Fibroblast of skin of right quadriceps (primary cell): Measurements from ENCODE around the gene ANXA10.
"Not testable (repeated sequence)": the region's sequence is repeated elsewhere in the genome, so short reads cannot be mapped to it uniquely, and the experiment has no call there.

Experiments used
- DNase-seq: peaks from one replicate; pipeline ENCODE4 v3.0.0-alpha.2; 2013

ANXA10 gene, protein sequence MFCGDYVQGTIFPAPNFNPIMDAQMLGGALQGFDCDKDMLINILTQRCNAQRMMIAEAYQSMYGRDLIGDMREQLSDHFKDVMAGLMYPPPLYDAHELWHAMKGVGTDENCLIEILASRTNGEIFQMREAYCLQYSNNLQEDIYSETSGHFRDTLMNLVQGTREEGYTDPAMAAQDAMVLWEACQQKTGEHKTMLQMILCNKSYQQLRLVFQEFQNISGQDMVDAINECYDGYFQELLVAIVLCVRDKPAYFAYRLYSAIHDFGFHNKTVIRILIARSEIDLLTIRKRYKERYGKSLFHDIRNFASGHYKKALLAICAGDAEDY

DNA sequence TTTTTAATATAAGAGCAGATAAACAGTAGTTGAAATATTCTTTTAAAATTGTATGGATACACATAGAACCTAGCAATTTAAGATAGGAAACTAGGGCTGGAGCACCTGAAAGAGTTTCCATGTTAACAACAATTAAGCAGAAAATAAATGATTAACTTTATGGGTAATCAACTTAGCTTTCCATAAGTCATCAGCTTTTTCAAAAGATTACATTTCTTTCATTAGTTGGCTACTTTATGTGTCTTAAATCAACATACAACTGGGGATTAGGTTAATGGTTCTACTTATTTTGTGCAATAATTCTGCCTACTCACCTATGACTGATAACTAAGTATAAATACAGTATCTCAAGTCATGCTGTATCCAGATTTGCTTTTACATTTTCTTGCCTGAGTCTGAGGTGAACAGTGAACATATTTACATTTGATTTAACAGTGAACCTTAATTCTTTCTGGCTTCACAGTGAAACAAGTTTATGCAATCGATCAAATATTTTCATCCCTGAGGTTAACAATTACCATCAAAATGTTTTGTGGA lies at the start of gene ANXA10:
Gene ANXA10, plus strand, starts transcription at position 362 of the 537 bp plus-strand sequence. Its CDS starts 164 bp downstream, at position 526.
- no peak for DNase-seq

DNA sequence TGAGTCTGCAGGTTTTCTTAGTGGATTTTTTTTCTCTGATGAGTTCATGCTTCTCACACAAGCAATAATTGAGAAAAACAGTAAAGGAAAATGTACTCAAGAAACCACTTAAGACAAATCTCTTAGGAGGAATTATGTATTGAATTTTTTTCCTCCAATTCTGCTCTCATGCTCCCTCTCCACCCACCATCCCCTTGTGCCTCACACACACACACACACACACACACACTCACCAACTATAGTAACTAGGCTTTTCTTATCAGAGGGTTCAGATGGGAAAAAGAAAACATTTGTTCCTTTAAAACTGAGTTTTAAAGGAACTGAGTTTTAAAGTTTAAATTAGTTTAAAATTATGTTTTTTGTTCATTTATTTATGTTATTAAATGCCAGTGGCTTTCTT lies 47.0 kb upstream of the ANXA10 start:
- DNase-seq, result no peak

DNA sequence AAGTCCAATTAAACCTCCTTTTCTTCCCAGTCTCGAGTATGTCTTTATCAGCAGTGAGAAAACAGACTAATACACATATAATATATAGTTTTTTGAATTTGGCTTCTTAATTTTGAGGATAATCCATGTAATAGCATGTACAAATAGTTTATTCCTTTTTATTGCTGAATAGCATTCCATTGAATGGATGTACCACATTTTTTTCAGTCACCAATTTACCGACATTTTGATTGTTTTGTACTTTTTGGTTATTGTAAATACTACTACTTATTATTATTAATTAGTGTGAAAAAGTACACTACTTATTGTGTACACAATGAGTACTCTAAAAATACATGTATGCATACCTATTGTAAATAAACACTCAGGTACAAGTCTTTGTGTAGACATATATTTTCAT lies 42.3 kb upstream of the ANXA10 start:
- DNase-seq, result no peak

DNA sequence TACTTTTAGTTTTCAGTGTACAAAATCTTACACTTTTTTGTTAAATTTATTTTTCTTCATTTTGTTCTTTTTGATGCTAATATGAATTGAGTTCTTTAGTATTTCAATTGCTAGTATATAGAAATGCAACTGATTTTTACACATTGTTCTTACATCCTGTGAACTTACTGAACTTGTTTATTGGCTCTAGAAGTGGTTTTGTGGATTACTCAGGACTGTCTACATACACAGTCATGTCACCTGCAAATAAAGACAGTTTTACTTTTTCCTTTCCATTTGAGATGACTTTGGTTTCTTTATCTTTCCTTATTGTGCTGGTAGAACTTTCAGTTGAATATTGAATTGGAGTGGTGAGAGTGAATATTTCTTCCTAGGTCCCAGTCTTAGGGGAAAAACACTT lies 40.8 kb upstream of the ANXA10 start:
- no peak for DNase-seq

DNA sequence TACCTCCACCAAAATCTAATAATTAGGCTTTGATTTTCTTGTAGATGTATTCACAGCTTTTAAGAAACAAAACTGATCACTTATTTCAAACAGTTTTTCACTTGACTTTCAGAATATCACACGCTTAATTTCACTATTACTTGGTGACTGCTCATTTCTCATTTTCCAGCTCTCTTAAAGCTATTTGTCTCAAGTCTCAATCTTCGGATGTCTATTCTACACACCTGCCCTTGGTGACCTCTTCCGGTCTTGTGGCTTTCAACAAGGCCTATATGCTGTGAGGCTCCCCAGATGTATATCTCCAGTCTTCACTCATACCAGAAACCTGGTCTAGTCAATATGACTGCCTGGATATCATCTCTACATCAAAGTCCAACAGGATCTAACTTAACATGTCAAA lies 34.9 kb upstream of the ANXA10 start:
- no peak for DNase-seq

DNA sequence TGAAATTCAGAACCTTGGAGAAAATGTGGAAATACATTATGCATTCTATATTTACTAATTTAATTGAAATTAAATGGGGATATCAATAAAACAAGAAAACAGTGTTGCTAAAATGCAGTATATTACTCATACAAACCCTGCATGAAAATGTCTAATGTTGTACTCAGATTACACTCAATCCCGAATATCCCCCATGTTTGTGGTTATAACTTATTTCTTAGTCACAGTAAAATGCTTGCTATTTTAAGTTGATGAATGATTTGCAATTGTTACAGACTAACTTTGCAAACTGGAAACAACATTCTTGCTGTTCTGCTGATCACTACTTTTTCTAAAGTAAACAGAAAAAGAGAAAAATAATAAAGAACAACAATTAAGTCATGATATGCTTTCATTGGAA lies 33.1 kb upstream of the ANXA10 start:
- DNase-seq, result peak; percentile 77

DNA sequence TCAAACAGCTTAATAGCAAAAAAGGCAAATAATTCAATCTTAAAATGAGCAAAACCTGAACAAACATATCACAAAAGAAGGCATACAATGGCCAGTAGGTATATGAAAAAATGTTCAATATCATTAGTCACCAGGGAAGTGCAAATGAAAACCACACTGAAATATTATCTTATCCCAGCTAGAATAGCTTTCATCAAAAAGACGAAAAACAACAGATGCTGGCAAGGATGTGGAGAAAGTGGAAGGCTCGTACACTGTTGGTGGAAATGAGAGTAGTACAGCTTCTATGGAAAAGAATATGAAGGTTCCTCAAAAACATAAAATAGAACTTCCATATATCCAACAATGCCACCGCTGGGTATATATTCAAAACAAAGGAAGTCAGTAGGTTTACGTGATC lies 29.3 kb upstream of the ANXA10 start:
- DNase-seq, result no peak

DNA sequence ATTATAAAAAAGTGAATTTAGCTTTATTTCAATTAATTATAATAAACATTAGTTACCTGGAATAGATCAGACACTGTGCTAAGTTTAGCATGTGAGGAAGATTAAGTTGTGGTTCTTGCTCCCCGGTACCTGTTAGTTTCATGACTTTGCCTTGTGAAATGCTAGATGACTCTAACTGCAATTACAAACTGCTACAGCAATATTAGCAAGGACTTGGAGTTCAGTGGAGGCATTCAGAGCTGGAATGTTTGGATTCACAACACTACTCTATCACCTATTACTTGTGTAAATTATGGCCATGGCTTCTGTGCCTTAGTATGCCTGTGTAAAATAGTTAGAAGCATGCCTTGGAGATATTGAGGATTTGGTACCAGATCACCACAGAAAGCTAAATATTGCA lies 21.4 kb upstream of the ANXA10 start:
- DNase-seq, result no peak

DNA sequence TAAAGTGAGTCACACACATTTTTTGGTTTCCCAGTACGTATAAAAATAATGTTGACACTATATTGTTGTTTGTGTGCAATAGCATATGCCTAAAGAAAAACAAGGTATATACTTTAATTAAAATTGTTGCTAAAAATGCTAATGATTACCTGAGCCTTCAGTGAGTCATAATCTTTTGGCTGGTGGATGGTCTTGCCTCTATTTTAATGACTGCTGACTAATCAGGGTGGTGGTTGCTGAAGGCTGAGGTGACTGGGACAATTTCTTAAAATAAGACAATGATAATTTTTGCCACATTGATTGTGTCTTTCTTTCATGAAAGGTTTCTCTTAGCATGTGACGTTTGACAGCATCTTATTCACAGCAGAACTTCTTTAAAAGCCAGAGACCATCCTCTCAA lies 21.0 kb upstream of the ANXA10 start:
- peak; percentile 15 for DNase-seq

DNA sequence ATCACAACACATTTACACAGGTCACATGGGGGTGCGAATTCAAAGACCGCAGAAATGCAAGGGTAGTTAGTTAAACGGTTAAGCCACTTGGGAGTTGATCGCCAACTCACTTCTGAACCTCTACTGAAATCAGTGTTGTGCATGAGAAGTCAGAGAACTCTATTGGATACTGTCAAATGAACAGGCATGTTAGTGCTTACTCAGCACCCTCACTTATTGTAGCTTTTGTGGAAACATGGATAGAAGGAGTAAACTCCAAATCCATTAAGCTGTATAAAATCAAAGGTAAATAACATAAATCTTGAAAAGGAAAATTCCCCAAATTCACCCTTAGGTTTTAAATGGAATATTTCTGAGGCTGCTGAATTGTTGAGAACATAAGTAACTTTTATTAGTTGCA lies 17.5 kb upstream of the ANXA10 start:
- DNase-seq, result no peak

DNA sequence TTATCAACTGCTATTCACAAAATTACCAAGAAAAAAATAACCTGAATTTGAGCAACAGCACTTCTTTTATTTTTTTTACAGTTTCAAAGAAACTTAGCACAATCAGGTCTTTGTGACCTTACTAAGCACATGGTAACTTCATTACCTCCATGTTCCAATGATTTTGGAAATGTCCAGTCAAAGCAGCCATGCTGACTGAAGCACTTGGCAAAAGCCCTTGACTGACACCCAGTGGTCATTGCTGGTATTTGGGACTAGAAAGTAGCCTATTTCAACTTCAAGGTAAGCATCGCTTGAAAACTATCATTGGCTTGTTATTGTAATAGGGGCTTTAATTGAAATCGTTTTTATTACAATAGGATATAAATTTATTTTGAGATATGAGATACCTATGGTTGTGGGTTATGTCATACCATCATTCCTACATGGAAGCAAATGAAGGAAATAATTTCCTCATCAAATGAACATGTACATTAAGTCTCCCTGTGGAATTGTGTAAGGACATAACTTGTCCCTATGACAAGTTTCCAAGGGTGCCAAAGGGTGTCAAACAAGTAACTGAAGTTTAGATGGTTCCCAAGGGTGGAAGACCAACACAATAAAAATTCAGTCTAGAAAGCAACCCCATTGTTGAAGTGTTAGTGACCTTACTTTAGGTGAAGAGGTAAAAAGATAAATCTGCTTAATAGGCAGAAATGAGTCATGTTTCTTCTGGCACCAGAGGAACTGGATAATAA lies 15.2 kb upstream of the ANXA10 start:
- DNase-seq, result peak; percentile 61

DNA sequence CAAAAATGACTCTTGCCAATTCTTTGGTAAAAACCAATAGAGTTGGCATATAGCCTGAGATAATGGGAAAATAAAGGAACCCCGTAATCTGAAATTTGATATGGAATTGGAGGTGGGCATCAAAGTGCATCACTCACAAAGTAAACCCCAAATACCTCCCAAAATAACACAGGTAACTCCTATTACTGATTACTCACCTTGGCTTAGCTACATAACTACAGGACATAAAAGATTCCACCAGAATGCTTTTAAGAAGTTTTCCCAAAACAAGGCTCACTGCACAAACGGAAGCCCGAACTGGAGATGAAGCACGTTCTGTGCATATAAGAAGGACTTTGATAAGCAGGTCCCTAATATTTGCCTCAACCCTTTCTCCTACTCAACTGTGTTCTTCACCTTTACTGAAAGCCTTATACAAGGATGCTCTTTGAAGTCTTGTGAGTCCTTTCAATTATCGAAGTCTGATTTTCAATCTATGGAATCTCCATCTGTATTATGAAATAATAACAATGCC lies 14.6 kb upstream of the ANXA10 start:
- no peak for DNase-seq

DNA sequence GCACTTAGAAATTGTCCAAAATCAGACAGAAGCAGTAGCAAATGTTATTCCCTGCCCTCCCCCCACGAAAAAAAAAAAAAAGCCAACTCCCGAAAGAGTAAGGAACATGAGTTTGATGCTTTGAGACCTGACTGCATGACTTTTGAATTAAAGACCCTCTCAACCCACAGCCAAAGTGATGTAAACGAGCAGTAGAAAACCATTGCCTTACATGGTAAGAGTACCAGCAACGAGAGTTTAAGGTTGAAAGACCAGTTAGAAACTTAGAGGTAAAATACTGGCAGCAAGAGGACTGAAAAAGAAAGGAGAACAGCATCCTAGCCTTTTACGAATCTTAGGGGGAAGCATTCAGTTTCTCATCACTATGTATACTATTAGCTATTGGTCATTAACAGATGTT lies 10.0 kb upstream of the ANXA10 start:
- DNase-seq, result no peak

DNA sequence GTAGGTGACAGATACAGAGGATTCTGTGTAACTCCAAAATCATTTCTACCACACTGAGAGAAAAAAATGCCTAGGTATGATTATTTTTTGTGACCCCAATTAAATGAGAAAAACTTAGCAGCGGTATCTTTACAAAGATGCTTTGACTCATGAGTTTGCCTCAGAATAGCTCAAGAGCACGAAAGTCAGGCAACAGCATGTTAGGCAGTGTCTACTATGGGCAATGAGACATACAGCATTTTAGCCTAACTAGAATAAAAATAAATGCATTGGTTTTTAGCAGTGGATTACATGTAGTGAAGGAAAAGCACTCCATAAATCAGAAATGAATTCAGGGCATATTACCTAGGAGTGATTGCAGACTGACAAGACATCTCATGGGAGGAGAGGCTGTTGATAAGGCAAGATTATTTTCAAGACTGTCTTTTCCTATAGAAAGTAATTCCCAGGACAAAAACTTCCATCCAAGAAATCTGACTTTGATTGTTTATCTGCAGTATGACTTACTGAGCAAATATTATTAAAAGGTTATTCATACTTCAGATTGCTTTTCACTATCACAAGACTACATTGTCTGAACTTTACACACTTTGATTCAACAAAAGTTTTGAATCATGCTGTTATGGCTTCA lies 3.6 kb downstream of the ANXA10 start:
- DNase-seq, result no peak

DNA sequence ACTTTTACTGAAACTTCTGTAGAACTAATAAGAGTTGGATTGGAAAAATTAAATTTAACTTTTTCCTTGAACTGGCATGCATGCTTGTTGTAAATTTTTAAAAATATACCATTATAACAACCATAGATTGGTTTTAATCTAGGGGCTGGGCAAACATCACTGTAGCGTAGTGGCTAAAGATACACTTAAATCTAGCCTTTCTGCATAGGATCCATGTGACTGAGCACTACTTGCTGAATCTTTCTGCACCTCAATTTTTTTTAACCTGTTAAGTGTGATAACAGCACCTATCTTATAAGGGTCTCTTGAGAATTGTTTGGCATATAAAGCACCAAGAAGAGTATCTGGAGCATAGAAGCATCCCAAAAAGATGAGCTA lies 4.1 kb downstream of the ANXA10 start:
- no peak for DNase-seq

DNA sequence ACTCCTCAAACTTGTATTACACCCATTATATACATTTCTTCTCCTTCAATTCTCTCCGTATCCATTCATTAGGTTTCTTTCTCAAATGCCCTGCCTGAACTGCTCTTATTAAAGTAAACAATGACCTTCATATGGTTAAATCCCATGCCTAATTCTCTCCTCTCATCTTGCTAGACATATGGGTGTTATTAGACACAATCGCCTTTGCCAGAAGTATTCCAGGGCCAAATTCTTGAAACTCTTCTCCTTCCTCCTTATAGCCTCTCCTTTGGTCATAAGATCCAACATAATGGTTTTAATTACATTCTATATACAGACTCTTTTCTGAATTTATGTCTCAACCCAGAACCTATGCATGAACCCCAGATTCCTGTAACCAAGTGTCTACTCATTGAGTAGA lies 4.8 kb downstream of the ANXA10 start:
- peak; percentile 30 for DNase-seq

DNA sequence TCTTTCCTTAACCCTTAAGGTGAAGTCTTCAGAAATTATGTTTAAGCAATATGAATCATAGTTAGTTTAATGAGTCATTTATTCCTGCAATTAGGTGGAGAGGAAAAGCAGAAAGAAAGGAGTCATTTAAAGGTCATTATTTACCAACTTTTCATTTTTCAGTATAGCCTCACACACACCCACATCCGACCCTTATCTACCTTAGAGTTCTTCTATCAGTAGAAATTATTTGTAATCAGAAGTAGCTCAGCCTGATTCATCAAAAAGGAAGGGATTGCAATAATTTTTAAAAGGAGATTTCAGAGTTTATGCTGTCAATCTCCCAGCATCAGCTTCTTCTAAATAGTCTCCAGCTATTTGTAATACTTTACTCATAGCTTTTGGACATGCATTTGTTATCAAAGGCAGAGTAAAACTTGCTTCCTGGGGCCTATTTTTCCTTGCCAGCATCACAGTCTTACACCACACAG lies 5.9 kb downstream of the ANXA10 start:
- peak; percentile 47 for DNase-seq

DNA sequence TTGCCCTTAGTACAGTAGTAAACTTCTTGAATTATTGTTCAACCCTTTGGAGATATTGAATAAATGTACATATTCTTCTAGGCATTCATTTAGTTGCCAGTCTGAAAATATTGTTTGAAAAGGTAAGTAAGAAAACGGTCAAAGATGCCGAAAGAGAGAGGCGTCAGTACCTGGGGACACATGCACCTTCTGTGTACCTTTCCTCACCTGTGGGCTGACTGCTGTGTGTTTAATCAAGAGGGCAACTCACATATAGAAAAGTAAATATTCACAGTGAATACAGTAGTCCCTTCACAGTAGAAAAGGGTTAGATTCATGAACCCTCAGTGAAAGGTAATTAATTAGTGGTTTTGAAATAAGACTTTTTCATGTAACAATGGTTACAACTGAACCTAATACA lies 6.9 kb downstream of the ANXA10 start:
- DNase-seq, result no peak

DNA sequence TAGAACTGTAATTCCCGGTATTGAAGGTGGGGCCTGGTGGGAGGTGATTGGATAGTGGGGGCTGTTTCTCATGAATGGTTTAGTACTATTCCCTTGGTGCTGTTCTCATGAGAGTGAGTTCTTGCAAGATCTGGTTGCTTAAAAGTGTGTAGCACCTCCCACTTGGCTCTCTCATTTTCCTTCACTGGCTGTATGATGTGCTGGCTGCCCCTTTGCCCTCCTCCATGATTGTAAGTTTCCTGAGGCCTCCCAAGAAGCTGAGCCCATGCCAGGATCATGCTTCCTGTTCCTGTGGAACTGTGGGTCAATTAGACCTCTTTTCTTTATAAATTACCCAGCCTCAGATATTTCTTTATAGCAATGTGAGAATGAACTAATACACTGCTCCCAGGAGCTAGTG lies 8.7 kb downstream of the ANXA10 start:
- DNase-seq, result no peak

DNA sequence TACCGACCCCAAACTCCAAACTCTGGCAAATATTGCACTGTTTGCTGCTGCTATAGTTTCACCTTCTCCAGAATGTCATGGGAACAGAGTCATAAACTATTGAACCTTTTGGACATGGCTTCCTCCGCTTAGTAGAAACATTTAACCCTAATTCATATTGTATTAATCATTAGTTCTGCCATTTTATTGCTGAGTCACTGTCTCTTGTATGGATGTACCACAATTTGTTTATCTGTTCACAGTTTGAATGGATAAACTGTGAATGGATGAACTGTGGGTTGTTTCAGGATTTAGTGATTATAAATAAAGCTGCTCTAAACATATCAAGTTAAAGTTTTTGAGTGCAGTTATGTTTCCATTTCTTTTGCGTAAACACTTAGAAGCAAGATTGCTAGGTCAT lies 10.1 kb downstream of the ANXA10 start:
- no peak for DNase-seq

DNA sequence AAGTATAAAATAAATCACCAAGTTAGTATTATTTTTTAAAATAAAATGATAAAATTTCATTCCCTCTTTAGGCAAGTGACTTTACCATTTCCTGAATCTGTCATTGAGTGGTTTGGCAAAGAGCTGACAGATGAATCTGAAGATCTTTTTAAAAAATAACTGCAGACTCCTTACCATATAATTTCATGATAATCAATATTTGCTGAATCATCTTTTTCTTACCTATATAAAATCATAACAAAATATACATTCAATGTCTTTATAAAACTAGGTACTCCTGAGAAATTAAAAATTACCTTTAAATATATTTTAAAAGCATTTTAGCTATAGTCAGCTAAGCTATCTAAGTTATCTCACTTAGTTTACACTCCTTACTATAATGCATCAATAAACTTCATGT lies 17.2 kb downstream of the ANXA10 start:
- DNase-seq, result no peak

DNA sequence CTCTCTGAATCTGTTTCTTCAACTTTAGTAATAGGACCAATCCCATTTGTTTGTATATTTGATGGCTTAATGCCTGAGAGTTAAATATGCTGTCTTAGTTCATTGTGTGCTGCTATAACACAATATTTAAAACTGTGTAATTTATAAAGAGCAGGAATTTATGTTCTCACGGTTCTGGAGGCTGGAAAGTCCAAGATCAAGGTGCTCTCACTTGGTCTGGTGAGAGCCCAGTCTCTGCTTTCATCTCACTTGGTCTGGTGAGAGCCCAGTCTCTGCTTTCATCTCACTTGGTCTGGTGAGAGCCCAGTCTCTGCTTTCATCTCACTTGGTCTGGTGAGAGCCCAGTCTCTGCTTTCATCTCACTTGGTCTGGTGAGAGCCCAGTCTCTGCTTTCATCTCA lies 20.7 kb downstream of the ANXA10 start:
- not testable (repeated sequence) for DNase-seq

DNA sequence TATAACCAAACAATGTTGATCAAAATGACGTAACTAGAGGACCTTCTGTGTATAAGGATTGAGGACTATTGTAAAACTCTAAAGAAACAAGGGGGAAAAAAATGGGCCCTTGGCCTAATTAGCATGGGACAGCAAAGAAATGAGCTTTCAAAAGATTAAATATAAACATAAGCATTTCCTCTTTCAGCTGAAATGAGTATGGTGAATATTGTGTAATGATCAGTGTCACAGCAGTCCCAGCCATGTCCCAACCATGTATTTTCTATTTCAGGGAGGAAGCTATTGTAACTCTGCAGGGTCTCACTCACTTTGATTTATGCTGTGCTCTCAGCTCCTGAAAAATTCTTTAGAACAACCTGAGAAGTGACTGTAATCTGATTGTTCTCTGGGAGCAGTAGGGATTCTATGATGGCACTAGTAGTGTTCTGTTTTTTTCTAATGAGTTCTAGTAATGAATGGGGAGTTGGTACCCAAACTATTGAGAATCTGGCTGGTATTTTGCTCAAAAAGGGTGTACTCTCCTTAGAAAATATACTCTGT lies 25.8 kb downstream of the ANXA10 start:
- no peak for DNase-seq
